ENCODE results near the gene AGR2.

Gene AGR2

DNA sequence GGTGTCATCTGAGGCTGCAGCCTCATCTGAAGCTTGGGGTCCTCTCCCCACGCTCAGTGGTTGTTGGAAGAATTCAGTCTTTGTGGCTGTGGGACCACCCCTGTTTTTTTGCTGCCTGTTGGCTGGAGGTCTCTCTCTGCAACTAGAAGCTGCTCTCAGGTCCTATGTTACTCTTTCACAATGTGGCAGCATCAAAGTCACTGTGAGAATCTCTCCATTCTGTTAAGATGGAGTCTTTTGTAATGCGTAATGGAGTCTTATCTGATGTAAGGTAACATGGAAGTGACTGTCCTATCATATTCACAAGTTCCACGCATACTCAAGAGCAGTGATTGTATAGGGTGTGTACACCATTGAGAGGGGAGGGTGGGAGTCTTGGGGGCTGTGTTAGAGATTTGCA is 26.3 kb downstream of the AGR2 start:
- Histone ChIP-seq H3K27me3 (replicated peaks) (no peaks in the 10 kb centered on the region), H3K27ac (no peak overlapping the region), H3K36me3 (replicated peaks) (no peaks in the 10 kb centered on the region), H3K4me3 (ENCODE audit: low read depth, low read length) (no peak overlapping the region)
- no peak for DNase-seq
- TF ChIP-seq, protein P1, sequence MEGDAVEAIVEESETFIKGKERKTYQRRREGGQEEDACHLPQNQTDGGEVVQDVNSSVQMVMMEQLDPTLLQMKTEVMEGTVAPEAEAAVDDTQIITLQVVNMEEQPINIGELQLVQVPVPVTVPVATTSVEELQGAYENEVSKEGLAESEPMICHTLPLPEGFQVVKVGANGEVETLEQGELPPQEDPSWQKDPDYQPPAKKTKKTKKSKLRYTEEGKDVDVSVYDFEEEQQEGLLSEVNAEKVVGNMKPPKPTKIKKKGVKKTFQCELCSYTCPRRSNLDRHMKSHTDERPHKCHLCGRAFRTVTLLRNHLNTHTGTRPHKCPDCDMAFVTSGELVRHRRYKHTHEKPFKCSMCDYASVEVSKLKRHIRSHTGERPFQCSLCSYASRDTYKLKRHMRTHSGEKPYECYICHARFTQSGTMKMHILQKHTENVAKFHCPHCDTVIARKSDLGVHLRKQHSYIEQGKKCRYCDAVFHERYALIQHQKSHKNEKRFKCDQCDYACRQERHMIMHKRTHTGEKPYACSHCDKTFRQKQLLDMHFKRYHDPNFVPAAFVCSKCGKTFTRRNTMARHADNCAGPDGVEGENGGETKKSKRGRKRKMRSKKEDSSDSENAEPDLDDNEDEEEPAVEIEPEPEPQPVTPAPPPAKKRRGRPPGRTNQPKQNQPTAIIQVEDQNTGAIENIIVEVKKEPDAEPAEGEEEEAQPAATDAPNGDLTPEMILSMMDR (IDR thresholded peaks at IDR 0.05; ENCODE audit: low read depth, low read length, missing control alignments), result no peak
- in situ Hi-C loops (cut with HindIII; ENCODE audit: low pct_ligation_motif_present, low sequenced_read_pairs), result no loop called here

DNA sequence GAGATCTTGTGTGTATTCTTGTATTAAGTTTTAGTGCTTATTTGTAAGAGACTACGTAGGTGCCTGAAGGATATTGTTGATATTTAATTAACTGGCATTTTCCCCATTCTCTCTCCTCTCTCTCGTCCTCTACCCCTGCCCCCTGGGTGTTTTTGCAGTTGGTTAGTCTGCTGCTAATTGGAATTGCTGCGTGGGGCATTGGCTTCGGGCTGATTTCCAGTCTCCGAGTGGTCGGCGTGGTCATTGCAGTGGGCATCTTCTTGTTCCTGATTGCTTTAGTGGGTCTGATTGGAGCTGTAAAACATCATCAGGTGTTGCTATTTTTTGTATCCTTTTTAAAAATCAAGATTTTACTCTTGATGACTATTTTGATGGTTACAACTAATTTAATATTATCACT is 28.7 kb downstream of the AGR2 start:
- no peak for DNase-seq
- H3K4me3 ChIP-seq (ENCODE audit: low read depth, low read length), result no peak overlapping the region
- no peak overlapping the region for H3K27ac ChIP-seq
- in situ Hi-C loops (cut with HindIII; ENCODE audit: low pct_ligation_motif_present, low sequenced_read_pairs), result no loop called here
- TF ChIP-seq, protein P1 (IDR thresholded peaks at IDR 0.05; ENCODE audit: low read depth, low read length, missing control alignments), result no peak
- no peaks in the 10 kb centered on the region for H3K27me3 ChIP-seq (replicated peaks)
- no peaks in the 10 kb centered on the region for H3K36me3 ChIP-seq (replicated peaks)

DNA sequence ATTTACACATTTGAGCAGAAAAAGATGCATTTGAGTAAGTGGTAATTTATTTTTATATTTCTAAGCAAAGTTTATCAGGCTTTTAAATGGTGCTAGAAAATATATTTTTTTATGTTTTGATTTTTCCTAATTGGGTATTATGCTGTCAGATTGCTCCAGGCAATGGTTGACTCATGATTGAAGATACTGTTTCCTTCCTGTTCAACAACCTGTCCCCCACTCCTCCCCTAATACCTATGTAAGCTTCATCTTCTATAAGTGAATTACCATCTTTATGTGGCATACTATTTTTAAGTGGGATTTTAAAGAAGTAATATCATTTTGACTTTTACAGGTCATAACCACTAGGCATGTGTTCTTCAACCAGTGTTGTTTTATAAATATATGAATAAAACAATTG is 29.8 kb downstream of the AGR2 start:
- Histone ChIP-seq H3K27ac (no peak overlapping the region), H3K36me3 (replicated peaks) (no peaks in the 10 kb centered on the region), H3K4me3 (ENCODE audit: low read depth, low read length) (no peak overlapping the region), H3K27me3 (replicated peaks) (no peaks in the 10 kb centered on the region)
- no peak for DNase-seq
- in situ Hi-C loops (cut with HindIII; ENCODE audit: low pct_ligation_motif_present, low sequenced_read_pairs), result no loop called here
- TF ChIP-seq, protein P1 (IDR thresholded peaks at IDR 0.05; ENCODE audit: low read depth, low read length, missing control alignments), result no peak

DNA sequence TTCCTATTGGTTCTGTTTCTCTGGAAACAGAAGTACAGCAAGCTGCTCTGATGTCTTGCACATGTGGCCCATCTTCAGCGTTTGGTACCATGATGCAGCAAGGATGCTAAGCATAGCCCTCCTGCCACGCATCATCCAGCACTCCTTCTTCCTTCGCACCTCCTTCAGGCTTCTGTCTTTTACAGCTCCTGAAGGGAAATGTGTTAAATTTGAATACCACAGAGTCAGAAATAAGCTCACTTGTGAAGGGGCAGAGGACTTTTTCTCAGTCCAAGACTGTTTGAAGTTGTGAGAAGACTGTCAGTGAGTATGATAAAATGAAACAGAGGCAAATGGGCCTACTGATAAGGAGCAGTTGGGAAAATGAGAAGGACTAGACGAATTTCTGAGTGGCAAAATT is 30.5 kb downstream of the AGR2 start:
- no peak for DNase-seq
- Histone ChIP-seq H3K36me3 (replicated peaks) (no peaks in the 10 kb centered on the region), H3K27me3 (replicated peaks) (no peaks in the 10 kb centered on the region), H3K4me3 (ENCODE audit: low read depth, low read length) (no peak overlapping the region), H3K27ac (no peak overlapping the region)
- in situ Hi-C loops (cut with HindIII; ENCODE audit: low pct_ligation_motif_present, low sequenced_read_pairs), result no loop called here
- TF ChIP-seq, protein P1 (IDR thresholded peaks at IDR 0.05; ENCODE audit: low read depth, low read length, missing control alignments), result no peak

DNA sequence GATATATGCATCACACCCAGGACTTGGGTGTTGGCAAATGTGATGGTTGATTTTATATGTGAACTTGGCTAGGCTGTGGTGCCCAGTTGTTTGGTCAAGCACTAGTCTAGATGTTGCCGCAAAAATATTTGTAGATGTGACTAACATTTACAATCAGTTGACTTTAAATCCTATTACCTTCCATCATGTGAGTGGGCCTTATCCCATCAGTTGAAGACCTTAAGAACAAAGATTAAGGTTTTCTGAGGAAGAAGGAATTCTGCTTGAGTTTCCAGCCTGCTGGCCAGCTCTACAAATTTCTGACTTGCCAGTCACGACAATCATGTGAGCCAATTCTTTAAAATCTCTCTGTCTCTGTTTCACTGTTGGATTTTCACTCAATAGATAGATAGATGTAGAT is 30.9 kb downstream of the AGR2 start:
- Histone ChIP-seq H3K4me3 (ENCODE audit: low read depth, low read length) (no peak overlapping the region), H3K27ac (no peak overlapping the region), H3K27me3 (replicated peaks) (no peaks in the 10 kb centered on the region), H3K36me3 (replicated peaks) (no peaks in the 10 kb centered on the region)
- DNase-seq, result no peak
- in situ Hi-C loops (cut with HindIII; ENCODE audit: low pct_ligation_motif_present, low sequenced_read_pairs), result no loop called here
- TF ChIP-seq, protein P1 (IDR thresholded peaks at IDR 0.05; ENCODE audit: low read depth, low read length, missing control alignments), result no peak

DNA sequence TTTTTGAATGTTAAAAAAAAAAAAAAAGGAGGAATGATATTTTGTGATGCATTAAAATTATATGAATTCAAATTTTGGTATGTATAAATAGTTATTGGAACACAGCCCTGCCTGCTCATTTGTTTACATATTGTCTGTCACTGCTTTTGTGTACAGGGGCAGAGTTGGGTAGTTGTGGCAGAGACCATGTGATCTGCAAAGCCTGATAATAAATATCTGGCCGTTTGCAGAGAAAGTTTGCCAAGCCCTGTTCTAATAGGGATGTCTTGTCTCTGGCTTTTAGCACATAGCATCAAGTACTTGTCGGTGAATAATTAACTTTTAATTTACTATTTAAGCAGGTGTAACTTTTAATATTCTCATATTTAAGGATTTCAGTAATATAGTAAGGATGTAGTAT is 31.5 kb downstream of the AGR2 start:
- no peak overlapping the region for H3K4me3 ChIP-seq (ENCODE audit: low read depth, low read length)
- no peaks in the 10 kb centered on the region for H3K36me3 ChIP-seq (replicated peaks)
- DNase-seq, result no peak
- TF ChIP-seq, protein P1 (IDR thresholded peaks at IDR 0.05; ENCODE audit: low read depth, low read length, missing control alignments), result no peak
- in situ Hi-C loops (cut with HindIII; ENCODE audit: low pct_ligation_motif_present, low sequenced_read_pairs), result no loop called here
- no peaks in the 10 kb centered on the region for H3K27me3 ChIP-seq (replicated peaks)
- no peak overlapping the region for H3K27ac ChIP-seq
